Keratinocyte (primary cell): Measurements from ENCODE around the gene ACRBP. TPM values are rescaled to one million over a fixed set of nuclear protein-coding genes. Genes with fewer than 3 reads are reported as not detected.

ENCODE experiments used
- DNase-seq: peaks from one replicate; pipeline ENCODE4 v3.0.0-alpha.2; 2011; ENCODE audit warnings: low read depth, missing footprints, low spot score
- FAIRE-seq: peaks from 2 replicates; lab custom pipeline; 2011; peaks lifted over from hg19 to GRCh38; lab: Jason Lieb, UNC
- H2AFZ ChIP-seq: 2 replicates; pipeline ENCODE4 v1.6.0; 2012; ENCODE audit warnings: low read length, control low read depth, inconsistent platforms; ENCODE audit not compliant: control insufficient read depth
- H3K27ac ChIP-seq: 2 replicates; pipeline ENCODE4 v1.5.1; 2011; ENCODE audit warnings: low read length; ENCODE audit not compliant: control insufficient read depth, insufficient read depth
- H3K27me3 ChIP-seq: 3 replicates; pipeline ENCODE4 v1.6.0; 2011; ENCODE audit warnings: low read length; ENCODE audit not compliant: control insufficient read depth, insufficient read depth; ENCODE audit errors: extremely low read depth
- H3K36me3 ChIP-seq, 2 experiments: 2 replicates in 1 of 2; 3 replicates in 1 of 2; pipeline ENCODE4 v1.5.1; 2011; ENCODE audit warnings: low read length in 2 of 2, mild to moderate bottlenecking in 1 of 2; ENCODE audit not compliant: control insufficient read depth in 2 of 2, insufficient read depth in 2 of 2; ENCODE audit errors: extremely low read depth in 1 of 2
- H3K4me1 ChIP-seq: 3 replicates; pipeline ENCODE4 v1.5.1; 2011; ENCODE audit warnings: low read length; ENCODE audit not compliant: control insufficient read depth, insufficient read depth; ENCODE audit errors: extremely low read depth
- H3K4me2 ChIP-seq: 3 replicates; pipeline ENCODE4 v1.6.0; 2011; ENCODE audit warnings: low read depth, low read length; ENCODE audit not compliant: control insufficient read depth, insufficient read depth; ENCODE audit errors: extremely low read depth
- H3K4me3 ChIP-seq, 3 experiments: fragments of 200-600 bp in 1 of 3; sonication (generic) in 1 of 3; 2 replicates in 2 of 3; 3 replicates in 1 of 3; pipeline ENCODE4 v1.5.1; 2011 to 2016; ENCODE audit warnings: low read length in 3 of 3, mild to moderate bottlenecking in 3 of 3, control low read depth in 2 of 3, inconsistent platforms in 1 of 3, low read depth in 1 of 3, mixed read lengths in 1 of 3, mixed run types in 1 of 3, moderate library complexity in 1 of 3; ENCODE audit not compliant: control insufficient read depth in 2 of 3, insufficient read depth in 2 of 3; ENCODE audit errors: extremely low read depth in 1 of 3
- H3K79me2 ChIP-seq: 2 replicates; pipeline ENCODE4 v1.6.0; 2012; ENCODE audit warnings: low read length; ENCODE audit not compliant: control insufficient read depth, insufficient read depth
- H3K9ac ChIP-seq: 3 replicates; pipeline ENCODE4 v1.6.0; 2011; ENCODE audit warnings: low read length; ENCODE audit not compliant: control insufficient read depth, insufficient read depth; ENCODE audit errors: extremely low read depth
- H3K9me1 ChIP-seq: 3 replicates; pipeline ENCODE4 v1.6.0; 2011; ENCODE audit warnings: low read length; ENCODE audit not compliant: control insufficient read depth, insufficient read depth; ENCODE audit errors: extremely low read depth
- H3K9me3 ChIP-seq: 2 replicates; pipeline ENCODE4 v1.5.1; 2012; ENCODE audit warnings: low read depth, low read length; ENCODE audit not compliant: control insufficient read depth
- H4K20me1 ChIP-seq: 3 replicates; pipeline ENCODE4 v1.6.0; 2011; ENCODE audit warnings: low read length; ENCODE audit not compliant: control insufficient read depth, insufficient read depth; ENCODE audit errors: extremely low read depth
- EZH2 ChIP-seq: IDR thresholded peaks from one replicate; pipeline ENCODE4 v1.6.1; 2012; ENCODE audit warnings: inconsistent platforms, mild to moderate bottlenecking, low read length, moderate library complexity
- dilution Hi-C: fragments of 300-500 bp; cut with MboI; formaldehyde crosslinking; loops from one replicate; pipeline ENCODE4 v1.7.0; 2020; ENCODE audit warnings: low sequenced_read_pairs; ENCODE audit not compliant: extremely low pct_ligation_motif_present
- polyA plus RNA-seq, 5 experiments: library from polyadenylated mRNA; depleted of rRNA in 3 of 5; stranded (reverse) in 3 of 5; stranded (forward) in 1 of 5; unstranded in 1 of 5; fragments of >200 nt; gene quantifications; 1 replicate in 1 of 5; 2 replicates in 3 of 5; 3 replicates in 1 of 5; pipeline versions ENCODE4 v1.2.1 to v1.2.3, GENCODE V29; 2011 to 2012; ENCODE audit warnings: missing spikeins in 2 of 5, low read depth in 1 of 5, low replicate concordance in 1 of 5
- TF ChIP-seq, protein P1 (sequence below), 3 experiments: IDR thresholded peaks in 1 of 3; conservative IDR thresholded peaks in 1 of 3; optimal IDR thresholded peaks in 1 of 3; 2 replicates in 2 of 3; 3 replicates in 1 of 3; pipeline versions ENCODE3 to v1.5.1; 2011; ENCODE audit warnings: low read length in 3 of 3, mild to moderate bottlenecking in 3 of 3, moderate library complexity in 2 of 3, control low read depth in 1 of 3, inconsistent platforms in 1 of 3; ENCODE audit not compliant: insufficient read depth in 2 of 3; ENCODE audit errors: extremely low read depth in 1 of 3

The ACRBP gene
- polyA plus RNA-seq, 1 donor (not counting 4 experiments of a cell fraction or from before 2014, with no cell fraction given), result 0.09 TPM

DNA sequence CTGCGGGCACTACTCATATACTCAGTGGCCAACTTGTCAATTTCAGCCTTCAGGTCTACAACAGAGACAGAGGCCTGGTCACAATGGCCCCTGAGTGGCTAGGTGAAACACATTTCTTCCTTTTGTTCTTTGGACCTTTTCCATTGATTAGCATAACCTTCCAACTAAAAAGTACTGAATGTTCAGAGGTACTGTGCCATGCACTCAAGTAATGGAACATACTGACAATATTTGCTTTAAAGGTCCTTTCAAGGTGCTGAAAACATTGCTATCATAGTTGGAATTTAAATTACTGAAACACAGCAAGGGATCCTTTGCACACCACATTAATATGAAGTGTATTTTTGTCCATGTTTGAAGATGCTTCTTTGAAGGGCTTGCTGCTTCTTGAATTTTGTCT, 6.1 kb upstream of the ACRBP start:
- Histone ChIP-seq H2AFZ (no peak overlapping the region), H3K79me2 (no peaks in the 10 kb centered on the region), H3K9me1 (no peaks in the 10 kb centered on the region), H3K36me3 (peaks cover 9 to 17% of the 10 kb centered on the region in 2 experiments), H3K4me1 (no peaks in the 10 kb centered on the region), H4K20me1 (no peaks in the 10 kb centered on the region), H3K9me3 (no peaks in the 10 kb centered on the region), H3K4me2 (no peak overlapping the region), H3K4me3 (no peak overlapping the region), H3K9ac (no peak overlapping the region), H3K27me3 (no peaks in the 10 kb centered on the region), H3K27ac (no peak overlapping the region)
- TF ChIP-seq, protein P1, sequence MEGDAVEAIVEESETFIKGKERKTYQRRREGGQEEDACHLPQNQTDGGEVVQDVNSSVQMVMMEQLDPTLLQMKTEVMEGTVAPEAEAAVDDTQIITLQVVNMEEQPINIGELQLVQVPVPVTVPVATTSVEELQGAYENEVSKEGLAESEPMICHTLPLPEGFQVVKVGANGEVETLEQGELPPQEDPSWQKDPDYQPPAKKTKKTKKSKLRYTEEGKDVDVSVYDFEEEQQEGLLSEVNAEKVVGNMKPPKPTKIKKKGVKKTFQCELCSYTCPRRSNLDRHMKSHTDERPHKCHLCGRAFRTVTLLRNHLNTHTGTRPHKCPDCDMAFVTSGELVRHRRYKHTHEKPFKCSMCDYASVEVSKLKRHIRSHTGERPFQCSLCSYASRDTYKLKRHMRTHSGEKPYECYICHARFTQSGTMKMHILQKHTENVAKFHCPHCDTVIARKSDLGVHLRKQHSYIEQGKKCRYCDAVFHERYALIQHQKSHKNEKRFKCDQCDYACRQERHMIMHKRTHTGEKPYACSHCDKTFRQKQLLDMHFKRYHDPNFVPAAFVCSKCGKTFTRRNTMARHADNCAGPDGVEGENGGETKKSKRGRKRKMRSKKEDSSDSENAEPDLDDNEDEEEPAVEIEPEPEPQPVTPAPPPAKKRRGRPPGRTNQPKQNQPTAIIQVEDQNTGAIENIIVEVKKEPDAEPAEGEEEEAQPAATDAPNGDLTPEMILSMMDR (optimal IDR thresholded peaks at IDR 0.05 in 1 of 3, IDR thresholded peaks at IDR 0.05 in 1 of 3, conservative IDR thresholded peaks at IDR 0.05 in 1 of 3; ENCODE audit: extremely low read depth in 1 of 3, insufficient read depth in 2 of 3, low read length in 3 of 3), result no peak
- TF ChIP-seq EZH2, result no peak
- dilution Hi-C loops, result no loop called here
- FAIRE-seq (no peak), DNase-seq (no peak)

DNA sequence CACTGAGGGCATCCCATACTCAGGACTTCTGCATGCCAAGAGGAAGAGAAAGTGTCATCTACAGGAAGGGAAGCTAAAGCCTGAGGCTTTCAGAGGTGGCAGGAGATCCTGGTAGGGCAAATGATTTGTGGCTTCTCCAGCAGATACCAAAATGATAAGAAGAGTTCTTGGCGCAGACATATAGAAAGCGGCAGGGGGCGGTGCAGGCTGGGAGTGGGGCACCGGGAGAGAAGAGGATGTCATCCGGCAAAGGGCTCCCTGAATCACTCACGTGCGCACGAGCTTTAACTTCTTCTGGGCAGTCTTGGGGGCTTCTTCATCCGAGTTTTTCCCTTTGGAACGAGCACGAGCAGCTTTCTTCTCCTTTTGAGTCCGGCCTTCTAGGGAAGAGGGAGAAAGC, 5.2 kb upstream of the ACRBP start:
- H3K9me1 ChIP-seq, result no peaks in the 10 kb centered on the region
- dilution Hi-C loops, result no loop called here
- no peak overlapping the region for H3K4me3 ChIP-seq
- H2AFZ ChIP-seq, result no peak overlapping the region
- H3K36me3 ChIP-seq, result peaks cover 9 to 17% of the 10 kb centered on the region in 2 experiments
- H4K20me1 ChIP-seq, result no peaks in the 10 kb centered on the region
- no peaks in the 10 kb centered on the region for H3K27me3 ChIP-seq
- H3K27ac ChIP-seq, result no peak overlapping the region
- no peaks in the 10 kb centered on the region for H3K9me3 ChIP-seq
- H3K9ac ChIP-seq, result no peak overlapping the region
- H3K79me2 ChIP-seq, result no peaks in the 10 kb centered on the region
- FAIRE-seq, result no peak
- no peak for DNase-seq
- no peak overlapping the region for H3K4me2 ChIP-seq
- TF ChIP-seq, protein P1 (optimal IDR thresholded peaks at IDR 0.05 in 1 of 3, IDR thresholded peaks at IDR 0.05 in 1 of 3, conservative IDR thresholded peaks at IDR 0.05 in 1 of 3; ENCODE audit: extremely low read depth in 1 of 3, insufficient read depth in 2 of 3, low read length in 3 of 3), result no peak
- TF ChIP-seq EZH2, result no peak
- no peaks in the 10 kb centered on the region for H3K4me1 ChIP-seq
